GM18499 (cell line): ENCODE data around the gene RPH3AL.
"Not testable (repeated sequence)": the region's sequence is repeated elsewhere in the genome, so short reads cannot be mapped to it uniquely, and the experiment has no call there.

Source experiments
- ATAC-seq: cut with Tn5 transposase; IDR thresholded peaks from one replicate; pipeline ENCODE4 v1.9.1; 2021; ENCODE audit warnings: moderate number of reproducible peaks; ENCODE audit not compliant: insufficient read depth, unreplicated experiment

RPH3AL gene

DNA sequence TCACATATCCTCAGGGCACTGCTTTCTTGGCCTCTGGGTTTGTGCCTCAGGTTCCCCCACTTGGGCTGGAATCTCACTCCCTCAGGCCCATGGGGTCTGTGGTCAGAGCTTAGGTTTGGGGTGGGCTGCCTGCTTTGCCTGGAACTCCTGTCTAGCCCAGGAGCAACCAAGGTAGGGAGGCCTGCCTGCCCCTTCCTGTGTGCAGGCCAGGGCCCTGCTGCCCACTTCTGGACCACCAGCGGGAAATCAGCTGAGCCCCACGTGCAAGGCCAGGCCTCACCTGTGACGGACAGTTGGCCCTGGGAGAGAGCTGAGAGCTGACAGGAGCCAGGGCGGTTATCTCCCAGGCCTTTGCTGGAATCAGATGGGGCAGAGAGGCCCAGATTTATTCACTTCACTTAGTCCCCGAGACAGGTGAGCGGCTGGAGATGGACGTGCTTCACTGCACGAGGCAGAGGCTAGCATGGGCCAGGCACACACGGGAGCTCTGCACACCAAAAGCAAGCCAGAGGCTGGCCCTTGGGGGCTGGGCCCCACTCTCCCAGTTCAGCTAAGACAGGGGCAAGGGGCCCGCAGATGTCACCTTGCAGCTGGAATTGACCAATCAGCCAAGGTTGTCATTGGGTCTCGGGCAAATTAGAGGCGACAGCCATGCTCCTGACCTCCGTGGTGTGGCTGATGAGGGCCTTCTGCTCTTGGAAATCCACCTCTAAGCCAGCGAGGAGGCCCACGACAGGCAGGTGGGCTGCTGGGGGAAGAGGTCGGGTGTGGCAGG, 121.2 kb downstream of the RPH3AL start:
- ATAC-seq, result no peak

DNA sequence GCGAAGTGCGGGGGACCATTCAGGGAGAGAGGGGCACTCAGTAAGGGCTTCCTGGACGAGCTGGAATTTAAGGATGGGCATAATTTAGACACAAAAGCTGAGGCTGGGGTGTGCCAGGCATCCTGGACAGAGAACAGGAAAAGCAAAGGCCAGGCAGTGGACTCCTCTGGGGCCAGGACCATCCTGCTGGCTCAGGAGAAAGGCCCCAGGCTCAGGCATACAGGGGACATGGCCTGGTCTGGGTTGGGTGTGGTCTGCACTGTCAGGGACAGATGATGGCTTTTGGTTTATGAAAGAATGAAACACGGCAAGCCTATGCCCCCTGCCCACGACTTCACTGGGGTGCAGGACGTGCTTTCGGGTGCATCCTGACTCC, 122.2 kb downstream of the RPH3AL start:
- ATAC-seq, result no peak

DNA sequence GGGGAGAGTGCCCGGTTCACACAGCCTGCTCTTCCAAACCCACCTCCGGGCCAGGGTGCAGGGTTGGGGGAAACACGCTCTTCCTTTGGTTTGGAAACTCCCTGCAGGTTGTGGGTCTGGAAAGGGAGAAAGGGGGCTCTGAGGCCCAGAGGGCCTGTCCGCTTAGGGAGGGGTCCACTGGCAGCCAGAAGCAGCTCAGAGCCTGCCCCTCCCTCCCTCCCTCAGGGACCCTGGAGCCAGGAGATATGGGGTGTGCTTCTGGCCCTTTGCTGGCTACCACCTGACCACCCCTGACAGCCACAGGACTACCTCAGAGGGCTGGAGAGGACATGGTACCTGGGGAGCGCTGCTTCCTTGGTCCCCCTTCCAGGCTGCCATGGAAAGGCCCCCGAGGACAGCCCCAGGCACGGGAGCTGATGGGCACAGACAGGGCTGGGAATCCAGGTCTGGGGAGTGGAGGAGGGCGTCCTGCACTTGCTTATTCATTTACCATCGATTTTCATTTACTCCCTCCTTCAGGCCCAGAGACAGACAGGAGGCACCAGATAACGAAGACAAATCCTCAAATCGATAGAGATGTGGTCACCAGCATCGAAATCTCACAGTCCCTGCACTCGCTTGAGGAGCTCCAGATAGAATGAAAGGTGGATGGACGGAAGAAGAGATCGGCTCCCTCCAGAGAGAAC, 122.8 kb downstream of the RPH3AL start:
- no peak for ATAC-seq

DNA sequence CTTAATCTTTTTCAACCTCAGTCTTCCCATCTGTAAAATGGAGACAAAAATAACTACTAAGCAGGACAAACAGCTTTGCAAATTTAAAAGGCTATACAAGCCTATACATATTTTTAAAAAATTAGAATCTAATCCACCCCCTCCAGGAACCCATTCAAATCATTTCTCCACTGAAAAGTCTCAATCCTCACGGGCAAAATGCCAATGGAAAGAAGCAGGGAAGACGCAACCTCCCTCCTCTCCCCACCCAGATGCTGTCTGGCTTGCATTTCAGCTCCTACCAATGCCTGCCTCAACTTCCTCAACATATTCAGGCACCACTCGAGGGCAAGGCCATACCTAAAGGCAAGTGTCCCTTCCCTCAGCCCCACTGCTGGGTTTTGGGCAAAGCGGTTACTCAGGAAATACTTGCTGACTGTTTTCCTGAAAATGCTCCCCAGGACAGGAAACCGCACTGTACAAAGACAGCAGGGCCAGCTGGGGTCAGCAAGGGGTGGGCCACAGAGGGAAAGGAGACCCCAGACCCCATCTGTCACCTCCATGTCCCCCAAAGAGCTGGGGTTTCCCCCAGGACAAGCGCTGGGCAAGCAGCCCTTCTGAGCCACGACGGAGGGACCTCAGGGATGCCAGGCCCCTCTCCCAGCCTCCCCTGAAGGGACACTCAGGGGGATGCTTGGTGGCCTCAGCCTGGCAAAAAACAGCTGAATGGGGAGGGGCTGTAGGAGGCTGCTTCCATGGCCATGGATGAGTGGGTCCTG, 123.5 kb downstream of the RPH3AL start:
- ATAC-seq, result no peak

DNA sequence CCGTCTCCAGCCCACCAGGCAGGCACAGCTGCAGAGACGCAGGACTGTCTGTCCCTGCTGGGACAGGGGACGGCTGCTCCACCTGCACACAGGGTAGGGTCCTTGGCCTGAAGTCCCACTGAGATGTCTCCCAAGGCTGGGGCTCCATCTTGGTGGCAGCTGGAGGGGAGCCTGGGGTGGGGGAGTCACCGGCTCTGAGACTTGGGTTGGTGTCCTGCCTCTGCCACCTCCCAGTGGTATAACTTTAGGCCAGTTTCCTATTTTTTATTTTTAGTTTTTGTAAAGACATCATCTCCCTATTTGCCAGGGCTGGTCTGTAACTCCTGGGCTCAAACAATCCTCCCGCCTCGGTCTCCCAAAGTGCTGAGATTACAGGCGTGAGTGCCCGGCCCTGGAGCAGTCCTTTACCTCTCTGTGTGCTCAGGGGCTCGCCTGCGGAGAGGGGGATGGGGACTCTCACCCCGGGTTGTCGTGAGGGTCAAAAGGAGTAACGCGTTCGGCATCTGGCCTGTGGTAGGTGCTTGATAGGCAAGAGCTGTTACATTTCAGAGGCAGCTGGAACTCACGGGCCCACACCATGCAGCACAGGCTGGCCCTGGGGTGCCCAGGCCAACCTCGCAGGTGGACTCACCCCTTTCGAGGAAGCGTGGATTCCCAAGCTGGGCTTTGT, 124.5 kb downstream of the RPH3AL start:
- ATAC-seq, result no peak

DNA sequence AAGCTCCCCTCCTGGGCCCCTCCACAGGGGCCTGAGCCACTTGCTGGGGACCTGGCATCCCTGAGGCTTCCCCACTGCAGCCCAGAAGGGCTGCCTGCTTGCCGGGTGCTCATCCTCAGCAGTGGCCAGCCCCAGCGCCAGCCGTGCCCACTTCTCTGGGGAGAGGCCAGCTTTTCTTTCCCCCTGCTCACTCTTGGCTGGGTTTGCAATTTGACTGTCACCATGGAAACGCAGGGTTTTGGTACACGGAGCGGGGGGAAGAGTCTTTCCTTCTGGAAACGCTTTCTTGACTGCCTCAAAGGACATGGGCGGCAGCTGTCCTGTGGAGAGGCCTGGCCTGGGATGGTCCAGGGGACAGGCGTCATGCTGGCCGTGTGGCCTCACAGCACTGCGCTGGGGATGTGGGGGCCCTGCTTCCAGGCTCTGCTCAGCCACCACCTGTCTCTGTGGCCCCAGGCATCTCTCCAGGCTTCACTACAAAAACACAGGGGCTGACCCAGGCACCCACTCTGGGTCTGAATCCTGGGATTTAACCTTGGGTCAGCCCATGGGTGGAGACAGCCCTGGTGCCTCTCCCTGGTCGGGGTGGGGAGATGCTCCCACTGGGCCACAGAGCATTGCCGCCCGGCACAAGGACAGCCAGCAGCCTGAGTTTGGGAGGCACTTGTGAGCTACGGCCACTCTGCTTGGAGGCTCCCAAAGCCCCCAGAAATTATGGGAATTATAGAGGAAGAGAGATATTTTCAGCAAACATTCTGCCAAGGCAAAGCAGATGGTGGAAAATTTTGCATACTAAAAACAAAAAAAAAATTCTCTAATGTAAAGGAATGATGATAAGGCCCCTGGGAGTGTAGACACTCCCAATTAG, 125.3 kb downstream of the RPH3AL start:
- ATAC-seq, result no peak

DNA sequence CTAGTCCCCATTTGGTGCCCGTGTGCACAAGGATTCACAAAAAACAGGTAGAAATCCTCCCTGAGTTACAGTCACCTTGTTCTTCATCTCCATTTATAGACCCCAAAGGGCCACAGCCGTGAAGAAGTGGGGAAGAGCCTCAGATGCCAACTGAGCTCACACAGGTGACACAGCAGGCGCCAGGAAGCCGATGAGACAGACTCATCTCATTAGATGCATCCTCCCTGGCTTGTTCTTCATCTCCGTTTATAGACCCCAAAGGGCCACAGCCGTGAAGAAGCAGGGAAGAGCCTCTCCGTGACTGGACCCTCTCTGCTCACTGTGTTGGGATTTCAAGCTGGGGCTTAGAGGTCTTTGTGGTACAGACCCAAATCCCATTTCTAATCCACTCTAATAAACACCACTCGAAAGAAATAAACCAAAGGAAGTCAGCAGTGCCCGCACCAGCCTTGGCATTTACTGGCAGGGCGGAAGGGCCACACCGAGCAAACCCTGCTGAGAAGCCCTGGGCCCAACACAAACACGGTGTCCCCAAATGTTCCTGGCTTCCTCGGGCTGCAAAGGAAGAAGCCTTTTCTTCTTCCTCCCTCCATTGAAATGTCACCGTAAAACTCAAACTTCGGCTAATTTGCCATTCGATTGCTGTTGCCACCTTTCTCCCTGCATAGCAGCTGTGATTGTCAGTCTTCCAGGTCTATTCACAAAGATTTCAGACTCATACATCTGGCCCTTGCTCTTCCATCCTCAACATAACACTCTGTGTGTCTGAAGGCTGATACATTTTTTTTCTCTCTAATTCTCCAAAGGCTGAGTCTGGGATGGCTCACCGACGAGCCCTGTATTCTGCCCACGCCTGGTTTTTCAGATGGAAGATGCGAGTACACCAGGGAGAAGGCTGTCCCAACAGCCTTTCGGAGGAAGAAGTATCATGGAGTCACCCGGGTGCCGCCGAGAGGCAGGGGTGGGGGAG, 126.2 kb downstream of the RPH3AL start:
- ATAC-seq, result no peak

DNA sequence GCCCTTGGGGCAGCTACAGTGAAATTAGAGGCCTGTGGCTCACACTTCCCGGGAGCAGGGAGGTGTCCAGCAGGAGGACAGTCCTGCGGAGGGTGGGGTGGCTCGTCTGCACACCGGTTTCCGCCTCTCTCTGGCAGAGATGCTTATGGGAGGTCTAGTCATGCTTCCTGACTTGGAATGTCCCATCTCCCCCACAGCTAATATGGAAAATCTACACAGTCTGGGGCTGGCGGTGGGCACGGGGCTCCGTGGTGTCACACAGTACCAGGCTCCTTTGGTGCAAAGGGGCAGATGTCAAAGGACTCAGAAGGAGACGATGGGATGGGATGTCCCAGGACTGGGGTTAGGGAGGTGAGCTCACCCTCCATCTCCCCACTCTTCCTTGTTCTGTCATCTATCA, 127.1 kb downstream of the RPH3AL start:
- ATAC-seq, result no peak

DNA sequence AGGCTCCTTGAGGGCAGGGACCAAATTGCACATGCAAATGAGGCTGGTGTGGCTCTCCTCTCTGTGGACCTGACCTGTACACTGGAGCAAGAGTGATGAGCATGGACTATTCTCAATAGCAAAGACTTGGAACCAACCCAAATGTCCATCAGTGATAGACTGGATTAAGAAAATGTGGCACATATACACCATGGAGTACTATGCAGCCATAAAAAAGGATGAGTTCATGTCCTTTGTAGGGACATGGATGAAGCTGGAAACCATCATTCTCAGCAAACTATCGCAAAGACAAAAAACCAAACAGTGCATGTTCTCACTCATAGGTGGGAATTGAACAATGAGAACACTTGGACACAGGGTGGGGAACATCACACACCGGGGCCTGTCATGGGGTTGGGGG, 128.0 kb downstream of the RPH3AL start:
- not testable (repeated sequence) for ATAC-seq

DNA sequence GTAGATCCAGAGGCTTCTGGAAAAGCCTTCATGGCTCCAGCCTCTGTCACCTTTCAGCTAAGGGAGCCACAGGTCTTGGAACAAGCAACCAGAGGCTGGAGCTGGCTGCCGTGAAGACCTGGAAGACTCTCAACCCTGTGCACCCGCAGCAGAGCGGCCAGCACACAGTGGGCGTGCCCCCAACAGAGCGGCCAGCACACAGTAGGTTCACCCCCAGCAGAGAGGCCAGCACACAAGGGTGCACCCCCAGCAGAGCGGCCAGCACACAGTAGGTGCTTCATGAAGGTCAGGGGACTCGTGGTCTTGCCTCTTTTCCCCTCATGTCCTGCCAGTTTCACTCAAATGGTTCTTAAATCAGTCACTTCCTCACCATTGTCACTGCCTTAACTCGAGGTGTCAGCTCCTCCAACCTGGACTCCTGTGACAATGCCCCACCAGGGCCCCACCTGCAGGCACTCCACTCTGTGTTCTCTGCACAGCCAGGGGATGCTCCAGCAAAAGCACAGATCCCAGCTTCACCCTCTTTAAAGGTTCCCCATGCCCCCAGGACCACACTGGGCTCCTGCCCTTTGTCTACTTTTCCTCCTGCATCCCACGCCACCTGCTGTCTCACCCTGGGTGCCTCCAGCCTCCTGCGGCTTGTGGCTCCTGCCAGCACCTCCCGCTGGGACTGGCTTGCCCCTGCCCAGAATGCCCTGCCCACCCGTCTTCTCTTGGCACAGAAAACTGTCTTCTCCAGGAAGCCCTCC, 128.7 kb downstream of the RPH3AL start:
- no peak for ATAC-seq

DNA sequence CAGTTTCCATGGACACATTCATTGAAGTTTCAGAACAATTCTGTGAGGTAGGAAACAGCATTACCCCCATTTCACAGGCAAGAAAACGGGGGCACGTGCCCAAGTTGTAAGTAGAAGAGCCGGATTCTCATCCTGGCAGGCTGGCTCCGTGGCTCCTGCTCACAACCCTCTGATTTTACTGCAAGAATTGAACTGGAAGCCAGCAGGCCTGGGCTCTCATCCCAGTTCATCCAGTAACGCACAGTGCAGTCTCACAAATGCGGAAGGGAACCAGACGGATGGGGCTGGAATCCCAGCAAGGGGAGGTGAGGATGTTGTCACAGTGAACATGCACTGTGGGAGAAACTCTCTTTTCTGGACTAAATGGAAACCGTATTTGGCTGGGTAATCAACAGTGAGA, 130.4 kb downstream of the RPH3AL start:
- ATAC-seq, result no peak

DNA sequence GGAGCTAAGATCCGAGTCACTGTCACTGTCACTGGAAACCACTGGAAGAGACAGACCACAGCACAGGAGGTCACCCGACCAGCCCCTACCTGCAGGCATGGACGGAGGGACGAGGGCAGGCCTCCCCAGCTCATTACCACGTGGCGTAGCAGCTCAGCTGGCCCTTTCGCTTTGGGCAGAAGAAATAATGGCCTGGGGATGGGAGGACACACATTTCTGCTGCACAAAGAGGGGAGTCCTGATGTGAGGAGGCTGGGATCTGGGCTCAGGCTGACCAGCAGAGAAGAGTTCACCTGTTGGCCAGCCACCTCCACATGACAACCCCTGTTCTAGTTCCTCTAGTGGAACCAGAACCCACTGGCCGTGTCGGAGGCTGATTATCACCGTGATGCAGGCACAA, 132.9 kb downstream of the RPH3AL start:
- ATAC-seq, result no peak

DNA sequence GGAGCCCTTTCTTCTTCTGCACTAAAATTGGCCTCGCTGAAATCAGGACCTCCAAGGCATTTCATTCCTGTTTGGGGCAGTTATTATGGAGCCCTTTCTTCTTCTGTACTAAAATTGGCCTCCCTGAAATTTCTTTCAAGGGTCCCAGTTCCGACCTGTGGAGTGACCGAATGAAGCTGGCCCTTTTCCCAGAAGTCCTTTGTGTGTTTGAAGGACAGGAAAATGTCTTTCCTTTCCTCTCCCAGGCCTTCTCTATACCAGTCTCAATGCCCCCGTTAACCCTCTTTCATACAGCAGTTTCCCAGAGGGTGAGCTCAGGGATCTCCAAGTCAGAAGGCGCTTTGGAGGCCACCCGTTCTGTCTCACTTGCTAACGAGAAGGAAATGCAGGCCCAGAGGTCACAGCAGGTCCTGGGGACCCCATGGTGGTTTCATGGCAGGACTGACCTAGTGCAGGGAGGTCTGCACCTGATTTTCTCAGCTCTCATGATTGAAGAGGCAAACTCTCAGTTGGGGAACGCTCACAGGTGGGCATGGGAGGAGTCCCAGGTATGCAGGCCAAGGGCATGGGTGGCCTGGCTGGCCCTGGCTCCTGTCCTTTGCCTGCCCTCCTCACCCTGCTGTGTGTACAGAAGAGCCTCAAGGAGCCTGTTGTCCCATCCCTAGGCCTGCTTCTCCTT, 134.0 kb downstream of the RPH3AL start:
- ATAC-seq, result no peak

DNA sequence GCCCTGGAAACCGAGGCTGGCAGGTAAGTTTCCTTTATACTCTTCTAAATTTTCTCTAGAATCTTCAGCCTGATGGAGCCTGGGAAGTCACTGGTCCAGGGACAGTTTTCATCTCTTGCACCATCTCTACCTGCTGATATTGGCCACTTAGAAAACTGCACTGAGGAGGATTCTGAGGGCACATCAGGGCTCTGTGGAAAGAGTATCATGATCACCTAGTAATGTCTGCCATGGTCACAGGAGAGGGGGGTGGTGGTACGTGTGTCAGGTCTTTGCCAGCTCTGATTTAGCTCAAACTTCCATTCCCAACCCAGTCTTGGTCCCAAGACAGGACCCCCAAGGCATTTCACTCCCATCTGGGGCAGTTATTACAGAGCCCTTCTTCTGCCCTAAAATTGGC, 136.0 kb downstream of the RPH3AL start:
- ATAC-seq, result no peak

DNA sequence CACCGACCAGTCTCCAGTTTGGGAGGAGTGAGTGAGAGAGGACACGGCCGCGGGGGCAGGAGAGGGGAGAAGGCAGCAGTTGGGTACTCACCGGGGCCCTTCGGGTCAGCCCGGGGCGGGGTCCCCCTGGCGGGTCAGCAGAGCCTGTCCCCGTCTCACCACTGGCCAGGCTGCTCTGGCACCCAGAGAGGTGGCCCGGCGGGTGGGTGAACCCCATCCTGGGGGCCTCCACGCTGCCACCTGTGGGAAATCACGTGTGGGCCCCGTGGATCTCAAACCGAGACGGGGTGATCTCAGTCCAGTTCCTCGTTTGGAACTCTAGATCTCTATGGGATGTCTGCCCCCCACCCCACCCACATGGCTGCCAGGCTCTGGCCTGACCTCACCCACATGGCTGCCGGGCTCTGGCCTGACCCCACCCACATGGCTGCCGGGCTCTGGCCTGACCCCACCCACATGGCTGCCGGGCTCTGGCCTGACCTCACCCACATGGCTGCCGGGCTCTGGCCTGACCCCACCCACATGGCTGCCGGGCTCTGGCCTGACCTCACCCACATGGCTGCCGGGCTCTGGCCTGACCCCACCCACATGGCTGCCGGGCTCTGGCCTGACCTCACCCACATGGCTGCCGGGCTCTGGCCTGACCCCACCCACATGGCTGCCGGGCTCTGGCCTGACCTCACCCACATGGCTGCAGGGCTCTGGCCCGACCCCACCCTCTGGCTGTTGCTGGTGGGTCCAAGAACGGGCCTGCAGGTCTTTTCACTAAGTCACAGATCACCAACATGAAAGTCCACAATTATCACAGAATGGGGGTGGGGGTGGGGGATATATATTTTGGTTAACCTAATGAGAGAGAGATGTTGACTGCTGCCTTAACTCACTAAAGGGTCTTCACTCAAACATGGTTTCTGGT, 136.8 kb downstream of the RPH3AL start:
- ATAC-seq, result not testable (repeated sequence)

DNA sequence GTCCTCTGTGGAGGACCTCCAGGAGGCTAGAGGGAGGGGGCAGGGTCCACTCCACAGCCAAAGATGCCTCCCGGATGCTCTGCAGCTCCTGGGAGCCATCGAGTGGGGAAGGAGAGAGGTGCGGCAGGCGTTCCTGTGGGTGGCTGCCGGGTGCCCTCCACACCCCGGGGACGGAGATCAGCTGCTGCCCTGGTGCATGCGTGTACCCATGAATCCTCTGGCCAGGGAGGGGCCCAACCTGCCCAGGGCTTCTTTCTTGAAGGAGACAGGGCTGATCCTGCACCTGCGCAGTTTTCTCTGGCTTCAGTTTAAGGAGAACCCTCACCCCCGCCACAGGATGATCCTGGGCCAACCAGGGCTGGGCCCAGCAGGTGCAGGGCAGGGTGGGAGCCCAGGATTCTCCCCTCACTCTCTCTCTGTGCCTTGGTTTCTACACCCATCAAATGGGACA, 137.7 kb downstream of the RPH3AL start:
- ATAC-seq, result no peak
